NOMO-1 treated with DMSO at 0.1 percent for 48 hours (cell line): ENCODE results near the gene ARID4B.
A peak's percentile ranks its signal among the peaks of the same experiment; 100 is the strongest.
"Not testable (repeated sequence)": the region's sequence is repeated elsewhere in the genome, so short reads cannot be mapped to it uniquely, and the experiment has no call there.

Source experiments
- DNase-seq: peaks from one replicate; lab custom pipeline; 2025; ENCODE audit not compliant: unreplicated experiment; lab: John Stamatoyannopoulos, UW

Gene ARID4B

GRCh38 chr1:235330918-235331285, 2.9 kb upstream of the ARID4B start:
- DNase-seq: no peak

- DNase-seq: peak; percentile 60
Measured at GRCh38 chr1:235329139-235329902, 1.3 kb upstream of the ARID4B start.

- peak; percentile 100 for DNase-seq
Measured at GRCh38 chr1:235328271-235329138, 526 bp upstream of the ARID4B start, which contains the start of gene GGPS1. Gene GGPS1, plus strand, starts transcription at chr1:235328570. Its CDS starts 6,695 bp downstream, at chr1:235335265.

- DNase-seq: peak; percentile 52
Measured at GRCh38 chr1:235326719-235327558, 1.0 kb downstream of the ARID4B start.

GRCh38 chr1:235325854-235326253, 2.1 kb downstream of the ARID4B start:
- DNase-seq: no peak

GRCh38 chr1:235325139-235325538, 2.8 kb downstream of the ARID4B start:
- peak; percentile 24 for DNase-seq

- DNase-seq: no peak
Measured at GRCh38 chr1:235324296-235324695, 3.7 kb downstream of the ARID4B start.

GRCh38 chr1:235320521-235321179, 7.3 kb downstream of the ARID4B start:
- no peak for DNase-seq

GRCh38 chr1:235319255-235319654, 8.7 kb downstream of the ARID4B start:
- DNase-seq: no peak

- DNase-seq: peak; percentile 46
Measured at GRCh38 chr1:235317168-235317567, 10.8 kb downstream of the ARID4B start.

GRCh38 chr1:235315735-235316134, 12.2 kb downstream of the ARID4B start:
- no peak for DNase-seq

GRCh38 chr1:235315173-235315572, 12.8 kb downstream of the ARID4B start:
- no peak for DNase-seq

GRCh38 chr1:235313931-235314678, 13.9 kb downstream of the ARID4B start:
- DNase-seq: no peak

GRCh38 chr1:235313262-235313661, 14.7 kb downstream of the ARID4B start:
- no peak for DNase-seq

GRCh38 chr1:235309206-235309605, 18.8 kb downstream of the ARID4B start:
- not testable (repeated sequence) for DNase-seq

- no peak for DNase-seq
Measured at GRCh38 chr1:235307158-235308124, 20.5 kb downstream of the ARID4B start.

- DNase-seq: no peak
Measured at GRCh38 chr1:235304549-235305451, 23.2 kb downstream of the ARID4B start.

- DNase-seq: no peak
Measured at GRCh38 chr1:235302143-235302542, 25.8 kb downstream of the ARID4B start.
